Inflammatory macrophage treated with lipopolysaccharide for 1 hour (primary cell): ENCODE measurements around the gene TSPAN4.

Experiments
- DNase-seq, 2 donors: peaks; one replicate each; pipeline ENCODE4 v3.0.0-alpha.2; 2020 to 2022

Gene TSPAN4

GRCh38 chr11:824942-825341 lies 17.7 kb upstream of the TSPAN4 start:
- DNase-seq, result no peak

GRCh38 chr11:825366-826226 lies 17.1 kb upstream of the TSPAN4 start:
- DNase-seq, result no peak

- DNase-seq, result no peak
These were observed 16.4 kb upstream of the TSPAN4 start for GRCh38 chr11:826227-826621.

GRCh38 chr11:826836-827145 lies 15.9 kb upstream of the TSPAN4 start:
- DNase-seq, result no peak

- no peak for DNase-seq
These were observed 15.3 kb upstream of the TSPAN4 start for GRCh38 chr11:827146-827896.

GRCh38 chr11:827897-828192 lies 14.8 kb upstream of the TSPAN4 start, which contains the start of gene CRACR2B:
CRACR2B (plus strand) TSS chr11:827919; CDS start chr11:828608, 689 bp downstream.
- no peak for DNase-seq

GRCh38 chr11:828506-829175 lies 14.0 kb upstream of the TSPAN4 start:
- DNase-seq, result no peak

GRCh38 chr11:829176-829846 lies 13.3 kb upstream of the TSPAN4 start:
- no peak for DNase-seq

- DNase-seq, result no peak
These were observed 12.8 kb upstream of the TSPAN4 start for GRCh38 chr11:829847-830294.

- DNase-seq, result peak; percentile 34 to 37
These were observed 12.1 kb upstream of the TSPAN4 start for GRCh38 chr11:830295-831117.

GRCh38 chr11:831118-831864 lies 11.4 kb upstream of the TSPAN4 start:
- DNase-seq, result no peak

GRCh38 chr11:831961-832528 lies 10.6 kb upstream of the TSPAN4 start:
- DNase-seq, result no peak

GRCh38 chr11:832529-833113 lies 10.0 kb upstream of the TSPAN4 start, which contains the start of gene CD151:
CD151 (plus strand) TSS chr11:832952; CDS start chr11:836070, 3,118 bp downstream.
- DNase-seq, result peak; percentile 55 to 68

GRCh38 chr11:833114-833791 lies 9.4 kb upstream of the TSPAN4 start:
- peak; percentile 49 to 58 for DNase-seq

- no peak for DNase-seq
These were observed 8.8 kb upstream of the TSPAN4 start for GRCh38 chr11:833849-834311.

GRCh38 chr11:834371-835316 lies 8.0 kb upstream of the TSPAN4 start:
- DNase-seq, result peak; percentile 34 to 51

- DNase-seq, result no peak
These were observed 6.4 kb upstream of the TSPAN4 start for GRCh38 chr11:836274-836673.

- no peak for DNase-seq
These were observed 6.0 kb upstream of the TSPAN4 start for GRCh38 chr11:836700-837099.
